Tibial nerve (tissue), 4 donors: ENCODE data around the gene RANBP17. TPM values are rescaled to one million over a fixed set of nuclear protein-coding genes. Genes with fewer than 3 reads are reported as not detected.

Source experiments
- DNase-seq, 2 donors: peaks; one replicate each; pipeline ENCODE4 v3.0.0-alpha.2; 2019; ENCODE audit warnings: low spot score in 2 of 2
- H3K27ac ChIP-seq, 4 donors: fragments of 200-600 bp; sonication (generic) in 3 of 4; one replicate each; pipeline ENCODE4 v1.5.1; 2017 to 2019; ENCODE audit warnings: mild to moderate bottlenecking in 1 of 4
- H3K27me3 ChIP-seq, 2 donors: fragments of 200-600 bp; sonication (generic) in 1 of 2; one replicate each; pipeline versions ENCODE4 v1.5.1 to v1.6.0; 2017 to 2019
- H3K36me3 ChIP-seq, 3 donors: fragments of 200-600 bp; sonication (generic); one replicate each; pipeline ENCODE4 v1.5.1; 2018 to 2019
- H3K4me1 ChIP-seq, 4 donors: fragments of 200-600 bp; sonication (generic) in 3 of 4; one replicate each; pipeline ENCODE4 v1.5.1; 2017 to 2019
- H3K4me3 ChIP-seq, 4 donors: fragments of 200-600 bp; sonication (generic) in 3 of 4; one replicate each; pipeline ENCODE4 v1.5.1; 2017 to 2019; ENCODE audit warnings: mild to moderate bottlenecking in 1 of 4, moderate library complexity in 1 of 4
- H3K9me3 ChIP-seq, 4 donors: fragments of 200-600 bp; sonication (generic) in 3 of 4; one replicate each; pipeline ENCODE4 v1.5.1; 2017 to 2019
- CTCF ChIP-seq, 5 experiments: fragments of 200-600 bp in 3 of 5; fragments of 450-650 bp in 2 of 5; sonication (generic) in 3 of 5; IDR thresholded peaks; one replicate each; pipeline ENCODE4 v1.5.1; 2016 to 2019; ENCODE audit warnings: antibody characterized with exemption in 5 of 5, mild to moderate bottlenecking in 3 of 5, moderate library complexity in 2 of 5
- EP300 ChIP-seq, 2 donors: sonication (generic); formaldehyde crosslinking; IDR thresholded peaks; one replicate each; pipeline ENCODE4 v1.6.1; 2017; ENCODE audit warnings: antibody characterized with exemption in 2 of 2, mild to moderate bottlenecking in 1 of 2
- POLR2A ChIP-seq, 2 donors: fragments of 450-650 bp; IDR thresholded peaks; one replicate each; pipeline ENCODE4 v1.6.1; 2017; ENCODE audit warnings: antibody characterized with exemption in 2 of 2, mild to moderate bottlenecking in 2 of 2, moderate library complexity in 2 of 2
- WGBS, 2 donors: methylation state at CpG; one replicate each; pipeline ENCODE4 v1.1.5; 2018; 5-methylcytosine and 5-hydroxymethylcytosine counted together
- total RNA-seq, 4 donors: library from RNA; depleted of rRNA; stranded (reverse); fragments of >200 nt; gene quantifications; one replicate each; pipeline ENCODE4 v1.1.0, GENCODE V29; 2016

The RANBP17 gene
- total RNA-seq, 4 donors from 2014 or later: 10.8 to 34.5 (median 17.6) TPM

- Histone ChIP-seq H3K27me3 (no peaks in the 10 kb centered on the region), H3K9me3 (peaks cover 0 to 53% (median 0%) of the 10 kb centered on the region in 4 donors), H3K27ac (no peak overlapping the region), H3K4me3 (no peak overlapping the region), H3K36me3 (no peaks in the 10 kb centered on the region), H3K4me1 (no peaks in the 10 kb centered on the region)
- no peak for TF ChIP-seq EP300 (IDR thresholded peaks at IDR 0.05)
- no peak for TF ChIP-seq POLR2A (IDR thresholded peaks at IDR 0.05)
- TF ChIP-seq CTCF (IDR thresholded peaks at IDR 0.05): no peak
- no peak for DNase-seq
- WGBS, 2 donors: 87 to 89% methylated on average over 2 of the region's 2 CpGs
Observed at GRCh38 chr5:171067540-171068130, 205.8 kb downstream of the RANBP17 start.

- Histone ChIP-seq H3K27me3 (no peaks in the 10 kb centered on the region), H3K4me3 (no peak overlapping the region), H3K36me3 (no peaks in the 10 kb centered on the region), H3K4me1 (no peaks in the 10 kb centered on the region), H3K27ac (no peak overlapping the region), H3K9me3 (peaks cover 0 to 11% (median 0%) of the 10 kb centered on the region in 4 donors)
- DNase-seq: no peak
- no peak for TF ChIP-seq EP300 (IDR thresholded peaks at IDR 0.05)
- 79 to 82% methylated on average over 5 of the region's 5 CpGs for WGBS, 2 donors
Observed at GRCh38 chr5:171074747-171075146, 212.9 kb downstream of the RANBP17 start.

GRCh38 chr5:171080186-171080938 lies 218.5 kb downstream of the RANBP17 start:
- TF ChIP-seq CTCF (IDR thresholded peaks at IDR 0.05): no peak
- TF ChIP-seq EP300 (IDR thresholded peaks at IDR 0.05): no peak
- TF ChIP-seq POLR2A (IDR thresholded peaks at IDR 0.05): no peak
- Histone ChIP-seq H3K4me3 (no peak overlapping the region), H3K36me3 (no peaks in the 10 kb centered on the region), H3K9me3 (peaks cover 0 to 11% (median 0%) of the 10 kb centered on the region in 4 donors), H3K4me1 (no peaks in the 10 kb centered on the region), H3K27ac (no peak overlapping the region), H3K27me3 (no peaks in the 10 kb centered on the region)
- DNase-seq: no peak
- 48 to 53% methylated on average over 7 of the region's 7 CpGs for WGBS, 2 donors

GRCh38 chr5:171081319-171081718 lies 219.5 kb downstream of the RANBP17 start:
- no peak overlapping the region for H3K27ac ChIP-seq
- no peak for TF ChIP-seq POLR2A (IDR thresholded peaks at IDR 0.05)
- TF ChIP-seq CTCF (IDR thresholded peaks at IDR 0.05): no peak
- no peak for TF ChIP-seq EP300 (IDR thresholded peaks at IDR 0.05)
- H3K4me1 ChIP-seq: no peaks in the 10 kb centered on the region
- no peak overlapping the region for H3K4me3 ChIP-seq
- WGBS, 2 donors: 47% methylated on average over 1 of the region's 1 CpG
- no peaks in the 10 kb centered on the region for H3K27me3 ChIP-seq
- DNase-seq: no peak
- H3K36me3 ChIP-seq: no peaks in the 10 kb centered on the region
- H3K9me3 ChIP-seq: peaks cover 0 to 11% (median 0%) of the 10 kb centered on the region in 4 donors

GRCh38 chr5:171092194-171092593 lies 230.4 kb downstream of the RANBP17 start:
- no peaks in the 10 kb centered on the region for H3K36me3 ChIP-seq
- no peak for DNase-seq
- WGBS, 2 donors: 64 to 65% methylated on average over 2 of the region's 2 CpGs
- peaks cover 0 to 14% (median 0%) of the 10 kb centered on the region in 4 donors for H3K9me3 ChIP-seq
- no peak for TF ChIP-seq POLR2A (IDR thresholded peaks at IDR 0.05)
- no peak for TF ChIP-seq EP300 (IDR thresholded peaks at IDR 0.05)
- TF ChIP-seq CTCF (IDR thresholded peaks at IDR 0.05): no peak
- no peak overlapping the region for H3K27ac ChIP-seq
- no peak overlapping the region for H3K4me3 ChIP-seq
- H3K4me1 ChIP-seq: no peaks in the 10 kb centered on the region
- H3K27me3 ChIP-seq: no peaks in the 10 kb centered on the region
